Hepatocyte (in vitro differentiated cells): ENCODE results near the gene LSM7.

Experiments
- CTCF ChIP-seq: fragments of 200-600 bp; sonication (generic); IDR thresholded peaks from 2 replicates; pipeline ENCODE4 v1.5.1; 2016; ENCODE audit warnings: antibody characterized with exemption, mild to moderate bottlenecking; ENCODE audit not compliant: poor library complexity
- EZH2 ChIP-seq: fragments of 200-600 bp; sonication (generic); IDR thresholded peaks from 2 replicates; pipeline ENCODE4 v1.6.1; 2016; ENCODE audit warnings: antibody characterized with exemption, mild to moderate bottlenecking, borderline replicate concordance
- EZH2phosphoT487 ChIP-seq: fragments of 200-600 bp; sonication (generic); IDR thresholded peaks from one replicate; pipeline ENCODE4 v1.6.1; 2018; ENCODE audit warnings: antibody characterized with exemption, mild to moderate bottlenecking, low read depth, moderate library complexity; ENCODE audit not compliant: unreplicated experiment, severe bottlenecking

DNA sequence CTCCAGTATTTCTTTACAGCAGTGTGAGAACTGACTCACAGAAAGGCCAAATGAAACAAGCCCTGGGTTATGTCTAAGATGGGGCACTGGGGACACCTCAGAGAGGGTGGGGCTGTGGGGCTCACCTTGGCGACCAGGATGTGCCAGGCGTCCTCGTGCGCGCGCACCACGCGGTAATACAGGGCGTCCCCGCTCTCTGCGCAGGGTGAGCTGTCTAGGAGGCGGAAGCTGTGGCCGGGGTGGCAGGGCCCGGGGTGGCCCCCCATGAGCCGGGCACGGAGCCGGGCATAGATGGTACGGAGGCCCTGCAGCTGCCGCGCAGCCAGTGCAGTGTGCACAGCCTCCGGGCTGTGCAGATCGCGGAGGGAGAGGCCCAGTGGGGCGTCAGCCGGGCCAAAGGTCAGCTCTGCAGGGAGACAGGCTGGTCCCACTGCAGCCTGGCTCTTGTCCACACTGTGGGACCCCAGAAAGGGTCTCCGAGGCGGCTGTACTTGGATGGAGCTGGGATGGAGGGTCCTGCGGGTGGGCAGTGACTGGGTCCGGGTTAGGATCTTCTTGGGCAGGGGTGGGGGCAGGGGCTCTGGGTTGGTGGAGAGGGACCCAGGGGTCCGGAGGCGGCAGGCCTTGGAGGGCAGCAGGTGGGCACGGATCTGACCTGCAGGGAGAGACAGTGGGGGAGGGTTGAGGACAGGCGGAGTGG, 49.8 kb downstream of the LSM7 start:
- TF ChIP-seq EZH2 (no peak), CTCF (no peak), EZH2phosphoT487 (no peak)
